Panc1 (cell line): ENCODE data around the gene VN1R2. TPM values are rescaled to one million over a fixed set of nuclear protein-coding genes. Genes with fewer than 3 reads are reported as not detected.

ENCODE experiments used
- total RNA-seq: library from RNA; stranded (reverse); gene quantifications from one replicate; pipeline ENCODE4 v1.2.1, GENCODE V29; 2021; ENCODE audit not compliant: unreplicated experiment

Gene VN1R2
- total RNA-seq, 1 experiment from 2014 or later: not detected

Other genes starting within 250 kb of the VN1R2 start
- not detected for gene ERVV-1, start 244.4 kb upstream of the VN1R2 start, total RNA-seq
- gene ERVV-2, start 213.6 kb upstream of the VN1R2 start, total RNA-seq: 0.10 TPM
- 29.1 TPM for gene ZNF160, start 154.9 kb upstream of the VN1R2 start, total RNA-seq
- not detected for gene ZNF415, start 125.4 kb upstream of the VN1R2 start, total RNA-seq
- gene ZNF347, start 99.2 kb upstream of the VN1R2 start, total RNA-seq: 18.8 TPM
- 7.0 TPM for gene ZNF665, start 64.9 kb upstream of the VN1R2 start, total RNA-seq
- gene ZNF677, start 3.4 kb upstream of the VN1R2 start, total RNA-seq: 32.8 TPM
- not detected for gene VN1R4, start 9.4 kb downstream of the VN1R2 start, total RNA-seq
- gene ZNF845, start 75.5 kb downstream of the VN1R2 start, total RNA-seq: 12.3 TPM
- gene ZNF525, start 107.4 kb downstream of the VN1R2 start, total RNA-seq: 23.4 TPM
- 15.3 TPM for gene ZNF765, start 136.9 kb downstream of the VN1R2 start, total RNA-seq
- 21.8 TPM for gene ZNF761, start 173.7 kb downstream of the VN1R2 start, total RNA-seq
- 9.6 TPM for gene ZNF813, start 209.4 kb downstream of the VN1R2 start, total RNA-seq